Measurements from ENCODE around the gene RPL5.

Gene RPL5

DNA sequence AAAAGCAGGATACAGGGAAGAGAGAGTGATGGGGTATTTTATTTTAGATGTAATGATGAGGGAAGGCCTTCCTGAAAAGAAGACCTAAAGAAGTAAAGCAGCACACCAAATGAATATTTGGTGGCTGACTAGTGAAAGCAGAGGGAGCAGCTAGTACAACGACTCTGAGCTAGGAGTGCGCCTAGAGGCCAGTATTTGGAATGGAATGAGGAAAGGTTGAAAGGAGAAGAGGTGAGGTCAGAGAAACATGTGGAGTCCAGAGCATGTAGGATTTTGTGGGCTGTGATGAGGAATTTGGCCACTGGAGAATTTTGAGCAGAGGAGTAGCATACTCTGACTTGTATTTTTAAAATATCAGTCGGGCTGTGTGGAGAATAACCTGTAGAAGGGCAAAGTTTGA is 11.8 kb upstream of the RPL5 start:
- DNase-seq (ENCODE audit: low read depth), result no peak

GRCh38 chr1:92820551-92820950 is 11.3 kb upstream of the RPL5 start:
- DNase-seq (ENCODE audit: low read depth), result no peak

DNA sequence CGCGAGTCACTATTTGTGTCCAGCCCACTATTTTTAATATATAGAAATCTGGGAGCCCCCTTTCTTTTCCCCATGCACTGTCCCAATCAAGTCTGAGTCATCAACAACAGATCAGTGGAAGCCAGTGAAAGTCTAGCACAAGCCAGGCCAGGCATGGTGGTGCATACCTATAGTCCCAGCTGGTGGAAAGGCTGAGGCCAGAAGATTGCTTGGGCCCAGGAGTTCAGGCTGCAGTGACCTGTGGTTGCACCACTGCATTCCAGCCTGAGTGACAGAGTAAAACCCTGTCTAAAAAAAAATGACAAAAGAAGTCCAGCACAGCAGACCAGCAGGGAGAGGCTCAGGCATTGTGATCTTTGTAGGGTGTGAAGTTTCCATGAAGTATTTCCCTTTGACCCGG is 9.0 kb upstream of the RPL5 start:
- DNase-seq (ENCODE audit: low read depth), result no peak

DNA sequence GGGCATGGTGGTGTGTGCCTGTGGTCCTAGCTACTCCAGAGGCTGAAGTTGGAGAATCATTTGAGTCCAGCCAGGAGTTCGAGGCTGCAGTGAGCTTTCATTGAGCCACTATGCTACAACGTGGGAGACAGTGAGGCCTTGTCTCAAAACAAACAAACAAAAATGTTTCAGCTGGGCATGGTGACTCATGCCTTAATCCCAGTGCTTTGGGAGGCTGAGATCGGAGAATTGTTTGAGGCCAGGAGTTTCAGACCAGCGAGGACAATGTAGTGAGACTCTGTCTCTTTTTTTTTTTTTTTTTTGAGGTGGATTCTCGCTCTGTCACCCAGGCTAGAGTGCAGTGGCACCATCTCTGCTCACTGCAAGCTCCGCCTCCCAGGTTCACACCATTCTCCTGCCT is 5.0 kb upstream of the RPL5 start:
- DNase-seq (ENCODE audit: low read depth), result no peak

GRCh38 chr1:92831368-92831761 is 475 bp upstream of the RPL5 start:
- DNase-seq (ENCODE audit: low read depth), result no peak

DNA sequence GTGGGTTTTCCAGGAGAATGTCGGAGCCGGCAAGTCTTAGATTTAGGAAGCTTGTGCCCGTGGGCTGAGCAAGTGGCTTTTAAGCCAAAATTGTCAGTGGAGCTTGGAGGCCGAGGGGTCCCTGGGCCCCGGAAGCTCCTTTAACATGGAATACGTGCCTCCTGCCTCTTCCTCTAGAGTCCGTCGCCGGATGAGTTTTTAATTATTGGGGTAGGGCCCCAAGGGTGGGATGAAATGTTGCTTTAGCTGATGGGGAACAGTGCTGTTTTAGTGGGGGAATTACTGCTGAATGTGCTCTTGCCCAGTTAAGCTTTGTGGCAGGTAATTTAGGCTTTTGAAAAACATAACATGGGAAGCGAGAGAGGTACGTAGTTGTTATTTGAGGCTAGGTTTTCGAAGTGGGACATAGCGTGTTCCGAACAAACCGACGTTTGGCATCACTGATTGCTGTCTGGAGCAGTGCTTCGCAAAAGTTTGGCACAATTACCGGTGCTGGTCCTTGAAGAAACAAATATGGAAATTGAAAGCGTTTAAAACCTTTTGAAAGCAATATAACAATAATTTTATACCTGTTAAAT is 786 bp downstream of the RPL5 start:
- no peak for DNase-seq (ENCODE audit: low read depth)

GRCh38 chr1:92833840-92834239 is 2.0 kb downstream of the RPL5 start:
- no peak for DNase-seq (ENCODE audit: low read depth)

GRCh38 chr1:92834617-92835016 is 2.8 kb downstream of the RPL5 start:
- no peak for DNase-seq (ENCODE audit: low read depth)

- no peak for DNase-seq (ENCODE audit: low read depth)
Observed at GRCh38 chr1:92837062-92837461, 5.2 kb downstream of the RPL5 start.

- DNase-seq (ENCODE audit: low read depth), result no peak
Observed at GRCh38 chr1:92838519-92838918, 6.7 kb downstream of the RPL5 start.

DNA sequence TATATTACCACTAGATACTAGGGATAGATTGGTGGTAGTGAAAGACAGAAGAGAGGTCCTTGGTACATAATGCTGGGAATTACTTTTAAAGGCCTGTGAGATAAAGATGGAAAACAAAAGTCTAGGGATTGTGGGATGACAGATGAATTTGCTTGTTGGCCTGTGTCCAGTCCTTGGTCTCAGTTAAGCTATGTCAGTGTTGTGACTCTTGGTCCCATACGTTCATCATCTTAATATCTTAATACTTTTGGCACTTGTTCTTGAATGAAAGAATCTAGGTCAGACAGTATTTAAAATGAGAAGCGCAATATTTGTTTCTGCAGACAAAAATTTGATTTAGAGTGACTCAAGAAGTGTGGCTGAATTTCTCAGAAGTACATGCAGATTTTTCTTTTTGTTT is 7.6 kb downstream of the RPL5 start:
- no peak for DNase-seq (ENCODE audit: low read depth)

DNA sequence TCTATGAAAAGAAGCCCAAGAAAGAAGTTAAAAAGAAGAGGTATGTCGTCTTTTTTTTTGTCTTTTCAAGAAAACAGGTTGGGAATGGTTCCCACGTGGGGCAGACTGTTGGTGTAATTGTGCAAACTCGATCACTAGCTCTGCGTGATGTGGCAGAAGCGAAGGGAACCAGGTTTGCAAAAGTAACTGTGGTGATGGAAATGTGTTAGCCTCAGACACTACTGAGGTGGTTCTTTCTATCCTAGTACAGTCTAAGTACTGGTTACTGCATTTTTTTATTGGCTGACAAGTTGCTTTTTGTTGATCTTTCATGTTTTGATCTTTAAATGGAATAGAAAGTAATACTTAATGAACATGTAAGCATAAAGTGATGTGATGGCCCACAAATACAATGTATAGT is 8.8 kb downstream of the RPL5 start:
- no peak for DNase-seq (ENCODE audit: low read depth)

DNA sequence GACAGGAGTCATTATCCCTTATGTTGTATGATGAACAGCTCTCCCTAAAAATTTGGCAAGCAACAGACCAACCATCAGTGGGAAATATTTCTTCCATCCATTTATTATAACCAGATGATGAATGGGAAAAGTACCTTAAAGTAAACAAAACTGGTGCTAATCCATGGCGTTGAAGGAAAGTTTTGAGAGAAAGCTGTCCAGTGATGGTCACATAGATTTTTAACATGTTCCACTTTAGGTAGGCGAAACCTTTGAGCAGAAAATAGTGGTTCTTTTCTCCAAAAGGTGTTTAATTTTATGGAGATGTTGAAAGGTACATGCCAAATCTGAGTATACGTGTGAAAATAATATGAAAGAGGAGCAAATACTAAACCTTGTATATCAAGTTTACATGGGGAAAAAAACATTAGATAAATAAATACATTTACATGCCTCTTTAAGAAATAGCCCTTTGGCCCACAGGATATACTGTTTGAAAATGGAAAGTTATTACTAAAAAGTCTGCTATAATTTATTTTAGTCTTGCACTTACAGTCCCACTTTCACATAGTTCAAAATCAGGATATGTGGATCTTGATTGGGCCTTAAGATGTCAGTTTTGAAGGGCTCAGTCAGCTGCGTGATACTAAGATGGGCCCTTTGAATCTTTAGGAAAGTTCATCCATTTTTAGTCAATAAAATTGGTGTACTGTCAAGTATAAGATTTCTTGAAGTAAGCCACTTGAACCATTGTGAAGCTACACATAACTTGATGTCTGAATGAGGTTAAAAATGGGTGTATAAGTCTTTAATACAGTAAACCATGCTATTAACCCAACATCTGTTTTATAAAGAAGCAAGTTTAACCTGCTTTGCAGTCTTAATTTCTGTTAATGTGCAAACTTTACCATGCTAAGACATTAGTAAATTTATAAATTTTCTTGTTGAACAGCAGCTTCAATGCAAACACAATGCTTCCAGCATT is 10.5 kb downstream of the RPL5 start:
- DNase-seq (ENCODE audit: low read depth), result no peak

GRCh38 chr1:92843046-92843423 is 11.2 kb downstream of the RPL5 start:
- no peak for DNase-seq (ENCODE audit: low read depth)

GRCh38 chr1:92843429-92844352 is 11.9 kb downstream of the RPL5 start:
- DNase-seq (ENCODE audit: low read depth), result no peak

- no peak for DNase-seq (ENCODE audit: low read depth)
Observed at GRCh38 chr1:92844439-92844838, 12.6 kb downstream of the RPL5 start.

DNA sequence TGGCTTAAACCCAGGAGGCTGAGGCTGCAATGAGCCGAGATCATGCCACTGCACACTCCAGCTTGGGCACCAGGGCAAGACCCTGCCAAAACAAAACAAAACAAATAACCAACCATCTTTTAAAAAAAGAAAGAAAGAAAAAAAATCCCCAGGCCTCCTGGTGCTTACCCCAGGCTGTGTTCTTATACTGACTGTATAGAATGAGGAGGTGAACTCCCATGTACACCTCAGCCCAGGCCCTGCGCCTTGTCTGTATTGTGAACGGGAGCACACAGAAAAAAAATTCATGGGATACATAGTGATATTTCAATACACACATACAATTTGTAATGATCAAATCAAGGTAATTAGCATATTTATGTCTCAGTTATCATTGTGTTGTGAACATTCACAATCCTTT is 14.1 kb downstream of the RPL5 start:
- no peak for DNase-seq (ENCODE audit: low read depth)

DNA sequence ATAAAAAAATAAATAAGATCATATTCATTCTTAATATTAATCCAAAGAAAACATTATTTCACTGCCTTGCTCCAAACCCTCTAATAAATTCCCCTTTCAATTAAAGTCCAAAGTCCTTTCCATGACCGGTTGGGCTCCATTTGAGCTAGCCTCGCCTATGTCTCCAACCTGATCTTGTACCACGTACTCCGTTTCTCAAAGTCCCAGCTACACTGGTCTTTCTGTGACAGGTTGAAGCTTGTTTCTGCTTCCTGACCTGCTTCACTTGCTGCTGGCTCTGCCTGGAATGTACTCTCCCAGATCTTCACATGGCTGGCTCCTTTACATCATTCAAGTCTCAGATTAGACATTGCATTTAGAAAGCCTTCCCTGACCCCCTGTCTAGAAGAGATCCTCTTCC is 16.4 kb downstream of the RPL5 start:
- no peak for DNase-seq (ENCODE audit: low read depth)

DNA sequence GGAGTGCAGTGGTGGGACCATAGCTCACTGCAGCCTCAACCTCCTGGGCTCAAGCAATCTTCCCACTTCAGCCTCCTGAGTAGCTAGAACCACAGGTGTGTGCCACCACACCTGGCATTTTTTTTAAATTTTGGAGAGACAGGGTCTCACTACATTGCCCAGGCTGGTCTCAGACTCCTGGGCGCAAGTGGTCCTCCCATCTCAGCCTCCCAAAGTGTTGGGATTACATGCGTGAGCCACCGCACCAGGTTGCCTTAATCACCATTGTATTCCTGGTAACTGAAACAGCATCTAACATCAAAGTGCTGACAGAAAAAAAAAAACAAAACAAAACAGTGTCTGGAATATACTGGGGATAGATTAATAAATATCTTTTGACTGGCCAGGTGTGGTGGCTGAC is 18.2 kb downstream of the RPL5 start:
- DNase-seq (ENCODE audit: low read depth), result no peak

GRCh38 chr1:92851729-92852128 is 19.9 kb downstream of the RPL5 start:
- no peak for DNase-seq (ENCODE audit: low read depth)

DNA sequence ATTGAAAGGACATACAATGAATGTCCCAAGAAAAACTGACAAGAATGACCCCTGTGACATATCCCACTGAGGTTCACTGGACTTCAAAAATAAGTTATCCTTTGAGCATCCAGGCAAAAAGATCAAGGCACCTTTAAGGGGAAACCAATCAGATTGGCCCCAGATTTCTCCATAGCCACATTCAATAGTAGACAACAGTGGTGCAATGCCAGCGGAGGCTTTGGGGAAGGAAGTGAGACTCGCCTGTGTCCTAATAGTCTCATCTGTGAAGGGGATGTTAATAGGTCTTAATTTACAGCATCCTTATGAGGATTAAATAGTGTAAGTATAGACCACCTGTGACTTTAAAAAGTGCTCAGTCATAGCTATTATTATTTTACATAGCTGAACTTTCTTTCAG is 21.5 kb downstream of the RPL5 start:
- DNase-seq (ENCODE audit: low read depth), result no peak

- no peak for DNase-seq (ENCODE audit: low read depth)
Observed at GRCh38 chr1:92854101-92854785, 22.4 kb downstream of the RPL5 start.
